ENCODE results near the gene GMPR. TPM values are rescaled to one million over a fixed set of nuclear protein-coding genes. Genes with fewer than 3 reads are reported as not detected.
A peak's percentile ranks its signal among the peaks of the same experiment; 100 is the strongest.

GMPR gene
- total RNA-seq, 2 experiments from 2014 or later = 0.63 to 0.95 TPM

- peak overlapping the region; percentile 31 for H3K27ac Mint-ChIP-seq
- intact Hi-C loops (cut with DNase I, micrococcal nuclease) = no loop called here
These were observed 97.8 kb downstream of the GMPR start for GRCh38 chr6:16336056-16336818.

GRCh38 chr6:16336911-16337294, 98.5 kb downstream of the GMPR start:
- no peak overlapping the region for H3K27ac Mint-ChIP-seq
- intact Hi-C loops (cut with DNase I, micrococcal nuclease) = no loop called here

More at GRCh38 chr6:16336056-16336818, 97.8 kb downstream of the GMPR start:
- Histone ChIP-seq H3K27me3 (ENCODE audit: control insufficient read depth in 1 of 2, insufficient read depth in 2 of 2, low read length in 2 of 2) (no peaks in the 10 kb centered on the region), H3K4me3 (ENCODE audit: low read length) (no peak overlapping the region), H3K4me1 (ENCODE audit: insufficient read depth, low read length) (peaks cover 12% of the 10 kb centered on the region), H3K36me3 (ENCODE audit: insufficient read depth, low read length) (no peaks in the 10 kb centered on the region), H3K27ac (ENCODE audit: low read depth in 1 of 2, low read length in 2 of 2) (no peak overlapping the region), H3K9me3 (ENCODE audit: control insufficient read depth in 1 of 2, insufficient read depth in 1 of 2, low read length in 2 of 2) (no peaks in the 10 kb centered on the region)
- ATAC-seq (ENCODE audit: poor library complexity) = no peak
- POLR2A ChIA-PET = no interaction called here
- no peaks in the 10 kb centered on the region for H3K9me3 Mint-ChIP-seq
- DNase-seq = no peak
- H3K4me3 Mint-ChIP-seq = no peak overlapping the region
- CTCF ChIA-PET = no interaction called here
- no peak for TF ChIP-seq CTCF (IDR thresholded peaks at IDR 0.05)
- H3K36me3 Mint-ChIP-seq (ENCODE audit: low read depth) = no peaks in the 10 kb centered on the region
- H3K4me1 Mint-ChIP-seq (ENCODE audit: low read depth) = no peaks in the 10 kb centered on the region
- H3K27me3 Mint-ChIP-seq = no peaks in the 10 kb centered on the region

GRCh38 chr6:16337295-16337975, 99.0 kb downstream of the GMPR start:
- H3K4me3 Mint-ChIP-seq = no peak overlapping the region
- no peaks in the 10 kb centered on the region for H3K9me3 ChIP-seq (ENCODE audit: control insufficient read depth in 1 of 2, insufficient read depth in 1 of 2, low read length in 2 of 2)
- ATAC-seq (ENCODE audit: poor library complexity) (no peak), DNase-seq (no peak)
- H3K36me3 ChIP-seq (ENCODE audit: insufficient read depth, low read length) = no peaks in the 10 kb centered on the region
- no peak overlapping the region for H3K4me3 ChIP-seq (ENCODE audit: low read length)
- H3K27me3 Mint-ChIP-seq = no peaks in the 10 kb centered on the region
- H3K9me3 Mint-ChIP-seq = no peaks in the 10 kb centered on the region
- intact Hi-C loops (cut with DNase I, micrococcal nuclease) = no loop called here
- no peak for TF ChIP-seq CTCF (IDR thresholded peaks at IDR 0.05)
- no peaks in the 10 kb centered on the region for H3K27me3 ChIP-seq (ENCODE audit: control insufficient read depth in 1 of 2, insufficient read depth in 2 of 2, low read length in 2 of 2)
- H3K4me1 ChIP-seq (ENCODE audit: insufficient read depth, low read length) = peaks cover under 1% of the 10 kb centered on the region
- CTCF ChIA-PET = interaction anchor here (0.8 to 1.2 kb wide), 2 partner anchors 20 to 375 kb away, joined by 3 to 4 read pairs; no protein-coding TSS in a partner anchor
- POLR2A ChIA-PET = no interaction called here
- H3K27ac Mint-ChIP-seq = no peak overlapping the region
- H3K4me1 Mint-ChIP-seq (ENCODE audit: low read depth) = no peaks in the 10 kb centered on the region
- no peak overlapping the region for H3K27ac ChIP-seq (ENCODE audit: low read depth in 1 of 2, low read length in 2 of 2)
- H3K36me3 Mint-ChIP-seq (ENCODE audit: low read depth) = no peaks in the 10 kb centered on the region

More at GRCh38 chr6:16336911-16337294, 98.5 kb downstream of the GMPR start:
- no peak for TF ChIP-seq CTCF (IDR thresholded peaks at IDR 0.05)
- DNase-seq = no peak
- POLR2A ChIA-PET = no interaction called here
- Mint-ChIP-seq H3K4me1 (ENCODE audit: low read depth) (no peaks in the 10 kb centered on the region), H3K36me3 (ENCODE audit: low read depth) (no peaks in the 10 kb centered on the region), H3K27me3 (no peaks in the 10 kb centered on the region), H3K4me3 (no peak overlapping the region), H3K9me3 (no peaks in the 10 kb centered on the region)
- Histone ChIP-seq H3K27ac (ENCODE audit: low read depth in 1 of 2, low read length in 2 of 2) (no peak overlapping the region), H3K9me3 (ENCODE audit: control insufficient read depth in 1 of 2, insufficient read depth in 1 of 2, low read length in 2 of 2) (no peaks in the 10 kb centered on the region), H3K4me3 (ENCODE audit: low read length) (no peak overlapping the region), H3K36me3 (ENCODE audit: insufficient read depth, low read length) (no peaks in the 10 kb centered on the region), H3K27me3 (ENCODE audit: control insufficient read depth in 1 of 2, insufficient read depth in 2 of 2, low read length in 2 of 2) (no peaks in the 10 kb centered on the region), H3K4me1 (ENCODE audit: insufficient read depth, low read length) (peaks cover 6% of the 10 kb centered on the region)
- CTCF ChIA-PET = interaction anchor here (0.8 to 1.2 kb wide), 2 partner anchors 20 to 375 kb away, joined by 3 to 4 read pairs; no protein-coding TSS in a partner anchor
- no peak for ATAC-seq (ENCODE audit: poor library complexity)

All from CD4-positive, alpha-beta T cell (primary cell).